HCT116 (cell line): ENCODE data around the gene BIRC6. TPM values are rescaled to one million over a fixed set of nuclear protein-coding genes. Genes with fewer than 3 reads are reported as not detected.

Source experiments
- ATAC-seq: fragments of 200-7000 bp; cut with Tn5 transposase; 2 replicates; pipeline ENCODE4 v1.9.1; 2020; ENCODE audit warnings: mild to moderate bottlenecking, moderate library complexity
- BruUV-seq: library from RNA; stranded (reverse); fragments of 400-500 nt; replicated peaks from 2 replicates; lab custom pipeline; 2021; lab: Mats Ljungman, UMichigan
- CTCF ChIA-PET: fragments of 300-600 bp; sonication (Branson Sonifier 250); formaldehyde crosslinking; loops from one replicate; lab custom pipeline; 2021; ENCODE audit warnings: antibody characterized with exemption; lab: Charles Lee
- POLR2A ChIA-PET: fragments of 300-600, 350-600 bp; sonication (Branson Sonifier 250); formaldehyde crosslinking; loops from one replicate; lab custom pipeline; 2021; ENCODE audit warnings: antibody characterized with exemption; lab: Charles Lee
- RAD21 ChIA-PET, 2 experiments: fragments of 300-600 bp; sonication (Branson Sonifier 250); formaldehyde crosslinking; loops; one replicate each; lab custom pipeline; 2023; ENCODE audit warnings: low total read pairs in 2 of 2; ENCODE audit not compliant: uncharacterized antibody in 2 of 2, unreplicated experiment in 2 of 2, low non-redundant PET in 1 of 2; lab: Charles Lee
- DNase-seq: peaks from one replicate; pipeline ENCODE4 v3.0.0-alpha.2; 2010; ENCODE audit warnings: low read depth, low spot score
- H2AFZ ChIP-seq: fragments of 200-600 bp; shearing (Covaris generic), sonication (generic); 2 replicates; pipeline ENCODE4 v1.6.1; 2017; ENCODE audit warnings: low read depth, mixed run types, mixed read lengths, antibody characterized with exemption, low read length; ENCODE audit not compliant: poor library complexity, severe bottlenecking
- H3K27ac ChIP-seq: 2 replicates; pipeline ENCODE4 v1.5.1; 2012; ENCODE audit warnings: low read depth, low read length
- H3K27me3 ChIP-seq: fragments of 200-600 bp; sonication (generic); 2 replicates; pipeline ENCODE4 v1.6.1; 2016; ENCODE audit warnings: mixed run types, low read length, mixed read lengths; ENCODE audit not compliant: insufficient read depth
- H3K36me3 ChIP-seq, 2 experiments: fragments of 200-500 bp in 1 of 2; fragments of 200-600 bp in 1 of 2; sonication (Bioruptor generic) in 1 of 2; sonication (generic) in 1 of 2; 2 replicates each; pipeline versions ENCODE4 v1.5.1 to v1.6.1; 2014 to 2016; ENCODE audit warnings: low read length in 2 of 2, inconsistent platforms in 1 of 2, mixed read lengths in 1 of 2, mixed run types in 1 of 2; ENCODE audit not compliant: insufficient read depth in 2 of 2, control insufficient read depth in 1 of 2
- H3K4me1 ChIP-seq, 2 experiments: fragments of 200-600 bp in 1 of 2; sonication (generic) in 1 of 2; 2 replicates each; pipeline versions ENCODE4 v1.5.1 to v1.6.1; 2012 to 2017; ENCODE audit warnings: low read length in 2 of 2, inconsistent platforms in 1 of 2, mild to moderate bottlenecking in 1 of 2, mixed read lengths in 1 of 2, mixed run types in 1 of 2, moderate library complexity in 1 of 2; ENCODE audit not compliant: insufficient read depth in 2 of 2, control insufficient read depth in 1 of 2
- H3K4me2 ChIP-seq: fragments of 200-600 bp; sonication (generic); 2 replicates; pipeline ENCODE4 v1.6.1; 2017; ENCODE audit warnings: mixed run types, low read length, mixed read lengths
- H3K4me3 ChIP-seq, 2 experiments: fragments of 200-600 bp in 1 of 2; sonication (generic) in 1 of 2; replicated peaks in 1 of 2; 2 replicates each; pipeline ENCODE4 v1.5.1; 2011 to 2016; ENCODE audit warnings: low read length in 2 of 2, control low read depth in 1 of 2, low read depth in 1 of 2, mild to moderate bottlenecking in 1 of 2, mixed read lengths in 1 of 2, mixed run types in 1 of 2
- H3K79me2 ChIP-seq: fragments of 200-600 bp; sonication (generic); 2 replicates; pipeline ENCODE4 v1.6.1; 2017; ENCODE audit warnings: mild to moderate bottlenecking, mixed run types, low read length, moderate library complexity, mixed read lengths; ENCODE audit not compliant: insufficient read depth
- H3K9ac ChIP-seq: fragments of 200-600 bp; sonication (generic); 2 replicates; pipeline ENCODE4 v1.6.1; 2016; ENCODE audit warnings: low read length, mixed read lengths
- H3K9me2 ChIP-seq: fragments of 200-600 bp; sonication (generic), shearing (Covaris generic); 2 replicates; pipeline ENCODE4 v1.6.1; 2017; ENCODE audit warnings: mixed run types, mild to moderate bottlenecking, moderate library complexity; ENCODE audit not compliant: insufficient read depth
- H3K9me3 ChIP-seq, 2 experiments: fragments of 200-500 bp in 1 of 2; fragments of 200-600 bp in 1 of 2; sonication (Bioruptor generic) in 1 of 2; sonication (generic) in 1 of 2; 2 replicates each; pipeline ENCODE4 v1.6.1; 2014 to 2017; ENCODE audit warnings: low read length in 2 of 2, mixed read lengths in 2 of 2, inconsistent platforms in 1 of 2, low read depth in 1 of 2, mild to moderate bottlenecking in 1 of 2, mixed run types in 1 of 2, moderate library complexity in 1 of 2; ENCODE audit not compliant: control insufficient read depth in 1 of 2, insufficient read depth in 1 of 2
- H4K20me1 ChIP-seq: fragments of 200-600 bp; sonication (generic), shearing (Covaris generic); 2 replicates; pipeline ENCODE4 v1.6.1; 2017; ENCODE audit warnings: mixed run types, mild to moderate bottlenecking, moderate library complexity; ENCODE audit not compliant: insufficient read depth
- CBX3 ChIP-seq: IDR thresholded peaks from 2 replicates; pipeline ENCODE4 v1.6.1; 2012; ENCODE audit warnings: low read depth
- CTCF ChIP-seq, 3 experiments: fragments of 200-600 bp in 1 of 3; sonication (generic) in 1 of 3; IDR thresholded peaks in 2 of 3; conservative IDR thresholded peaks in 1 of 3; 2 replicates each; pipeline ENCODE4 v1.5.1; 2012 to 2017; ENCODE audit warnings: low read depth in 2 of 3, low read length in 2 of 3, antibody characterized with exemption in 1 of 3, borderline replicate concordance in 1 of 3, control low read depth in 1 of 3, mild to moderate bottlenecking in 1 of 3, mixed read lengths in 1 of 3, mixed run types in 1 of 3, moderate library complexity in 1 of 3; ENCODE audit not compliant: insufficient read depth in 1 of 3
- ELF1 ChIP-seq: IDR thresholded peaks from 2 replicates; pipeline ENCODE4 v1.6.1; 2012; ENCODE audit warnings: low read depth, borderline replicate concordance
- EZH2 ChIP-seq: fragments of 200-600 bp; sonication (generic); IDR thresholded peaks from 2 replicates; pipeline ENCODE4 v1.6.1; 2017; ENCODE audit warnings: antibody characterized with exemption, mixed run types
- EZH2phosphoT487 ChIP-seq: fragments of 200-600 bp; IDR thresholded peaks from 2 replicates; pipeline ENCODE4 v1.6.1; 2018; ENCODE audit warnings: antibody characterized with exemption, borderline replicate concordance
- FOSL1 ChIP-seq: IDR thresholded peaks from 2 replicates; pipeline ENCODE4 v1.6.1; 2012; ENCODE audit warnings: low read depth
- MAX ChIP-seq: IDR thresholded peaks from 2 replicates; pipeline ENCODE4 v1.6.1; 2012
- POLR2AphosphoS5 ChIP-seq: IDR thresholded peaks from 2 replicates; pipeline ENCODE4 v1.6.1; 2011; ENCODE audit warnings: mild to moderate bottlenecking, low read depth, low read length, moderate library complexity
- RAD21 ChIP-seq: IDR thresholded peaks from 2 replicates; pipeline ENCODE4 v1.6.1; 2012; ENCODE audit warnings: low read depth, mild to moderate bottlenecking
- REST ChIP-seq: IDR thresholded peaks from 2 replicates; pipeline ENCODE4 v1.6.1; 2012; ENCODE audit warnings: low read depth
- SIN3A ChIP-seq: IDR thresholded peaks from 2 replicates; pipeline ENCODE4 v1.6.1; 2012; ENCODE audit warnings: low read depth
- SRF ChIP-seq: IDR thresholded peaks from 2 replicates; pipeline ENCODE4 v1.6.1; 2012; ENCODE audit warnings: low read depth
- TCF7L2 ChIP-seq: IDR thresholded peaks from 2 replicates; pipeline ENCODE4 v1.7.0; 2011; ENCODE audit warnings: borderline replicate concordance, inconsistent platforms; ENCODE audit not compliant: insufficient read depth, insufficient read length; ENCODE audit errors: extremely low read depth
- YY1 ChIP-seq: IDR thresholded peaks from 2 replicates; pipeline ENCODE4 v1.6.1; 2011; ENCODE audit warnings: low read length, low read depth, moderate library complexity, mild to moderate bottlenecking; ENCODE audit not compliant: insufficient replicate concordance; ENCODE audit errors: extremely low read depth
- ZBTB33 ChIP-seq: IDR thresholded peaks from 2 replicates; pipeline ENCODE4 v1.6.1; 2011; ENCODE audit warnings: mild to moderate bottlenecking, low read length, moderate library complexity; ENCODE audit not compliant: insufficient replicate concordance; ENCODE audit errors: extremely low read depth
- ZFX ChIP-seq: fragments of 450-650 bp; IDR thresholded peaks from 2 replicates; pipeline ENCODE4 v1.6.1; 2017
- ZNF274 ChIP-seq: fragments of 200-500 bp; sonication (Bioruptor generic); IDR thresholded peaks from 2 replicates; pipeline ENCODE4 v1.6.1; 2014; ENCODE audit warnings: mild to moderate bottlenecking, low read depth, low read length, inconsistent platforms
- intact Hi-C: fragments of 100-400 bp; cut with micrococcal nuclease; formaldehyde crosslinking; loops from 2 replicates; pipeline ENCODE4 v1.10.0; 2022
- total RNA-seq: library from RNA; stranded (reverse); gene quantifications from one replicate; pipeline ENCODE4 v1.2.1, GENCODE V29; 2021; ENCODE audit not compliant: unreplicated experiment

Gene BIRC6
- total RNA-seq, 1 experiment from 2014 or later: 60.7 TPM

GRCh38 chr2:32384529-32384928 lies 27.7 kb downstream of the BIRC6 start:
- Histone ChIP-seq H2AFZ (no peak overlapping the region), H3K9me2 (no peaks in the 10 kb centered on the region), H3K4me2 (no peak overlapping the region), H3K27me3 (no peaks in the 10 kb centered on the region), H3K4me1 (no peaks in the 10 kb centered on the region), H3K4me3 (no peak overlapping the region), H4K20me1 (no peaks in the 10 kb centered on the region; the same call in none of the 2 replicates), H3K79me2 (peaks cover 69% of the 10 kb centered on the region), H3K9me3 (no peaks in the 10 kb centered on the region), H3K36me3 (peaks cover 5 to 14% of the 10 kb centered on the region in 2 experiments; a peak in 1 of 4 replicates), H3K27ac (no peak overlapping the region), H3K9ac (no peak overlapping the region)
- ChIA-PET POLR2A (no interaction called here), RAD21 (no interaction called here), CTCF (no interaction called here)
- DNase-seq: no peak
- no peak for ATAC-seq
- intact Hi-C loops: no loop called here
- BruUV-seq: no TSS peak
- no peak for TF ChIP-seq POLR2AphosphoS5
- no peak for TF ChIP-seq EZH2phosphoT487
- TF ChIP-seq SIN3A: no peak
- no peak for TF ChIP-seq FOSL1
- no peak for TF ChIP-seq ZBTB33
- TF ChIP-seq RAD21: no peak
- TF ChIP-seq SRF: no peak
- TF ChIP-seq REST: no peak
- no peak for TF ChIP-seq TCF7L2
- TF ChIP-seq YY1: no peak
- no peak for TF ChIP-seq ZNF274
- no peak for TF ChIP-seq ZFX
- no peak for TF ChIP-seq MAX
- TF ChIP-seq CTCF (IDR thresholded peaks at IDR 0.05 in 2 of 3, conservative IDR thresholded peaks at IDR 0.05 in 1 of 3; ENCODE audit: borderline replicate concordance in 1 of 3, insufficient read depth in 1 of 3, low read depth in 2 of 3, low read length in 2 of 3): no peak
- TF ChIP-seq ELF1: no peak
- TF ChIP-seq CBX3: no peak
- no peak for TF ChIP-seq EZH2
